Natural killer cell treated with Interleukin-12 subunit alpha and Interleukin-12 subunit beta and Interleukin-15 and Interleukin-18, amount 100 ng/mL, for 72 hours (primary cell): ENCODE data around the gene TPST1. TPM values are rescaled to one million over a fixed set of nuclear protein-coding genes. Genes with fewer than 3 reads are reported as not detected.

Experiments
- ATAC-seq, 2 donors: fragments of 150-1000 bp; cut with Tn5 transposase in 1 of 2; sonication (Bioruptor Pico), chemical (Tn5 transposase) in 1 of 2; 2 replicates each; pipeline ENCODE4 v1.10.0; 2021
- DNase-seq: peaks from one replicate; pipeline ENCODE4 v3.0.0; 2022; ENCODE audit warnings: low spot score
- H3K27ac Mint-ChIP-seq, 2 donors: 1 replicate in 1 of 2; 2 replicates in 1 of 2; pipeline ENCODE4 v1.8.0; 2022; ENCODE audit warnings: mixed read lengths in 2 of 2, mild to moderate bottlenecking in 1 of 2, moderate library complexity in 1 of 2
- H3K27me3 Mint-ChIP-seq, 2 donors: 1 replicate in 1 of 2; 2 replicates in 1 of 2; pipeline ENCODE4 v1.8.0; 2022; ENCODE audit warnings: mixed read lengths in 2 of 2
- H3K36me3 Mint-ChIP-seq: one replicate; pipeline ENCODE4 v1.8.0; 2022; ENCODE audit warnings: mixed read lengths
- H3K4me1 Mint-ChIP-seq, 2 donors: 1 replicate in 1 of 2; 2 replicates in 1 of 2; pipeline ENCODE4 v1.8.0; 2022; ENCODE audit warnings: low read depth in 2 of 2, mixed read lengths in 2 of 2, mild to moderate bottlenecking in 1 of 2
- H3K4me3 Mint-ChIP-seq: one replicate; pipeline ENCODE4 v1.8.0; 2022; ENCODE audit warnings: mixed read lengths
- H3K9me3 Mint-ChIP-seq: 2 replicates; pipeline ENCODE4 v1.8.0; 2022; ENCODE audit warnings: mixed read lengths
- total RNA-seq, 2 donors: library from RNA; stranded (reverse); gene quantifications; one replicate each; pipeline ENCODE4 v1.2.3, GENCODE V29; 2022

Gene TPST1
- total RNA-seq, 2 donors from 2014 or later, result 4.2 to 4.6 TPM

DNA sequence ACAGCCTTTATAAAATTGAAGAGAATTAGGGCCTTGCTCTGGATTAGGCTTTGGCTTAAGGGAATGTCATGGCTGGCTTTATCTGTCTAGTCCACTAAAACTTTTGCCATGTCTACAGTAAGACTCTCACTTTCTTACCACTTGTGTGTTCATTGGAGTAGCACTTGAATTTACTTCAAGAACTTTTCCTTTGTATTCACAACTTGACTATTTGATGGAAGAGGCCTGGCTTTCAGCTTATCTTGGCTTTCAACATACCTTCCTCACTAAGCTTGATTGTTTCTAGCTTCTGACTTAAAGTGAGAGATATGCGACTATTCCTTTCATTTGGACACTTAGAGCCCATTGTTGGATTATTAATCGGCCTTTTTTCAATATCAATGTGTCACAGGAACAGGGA lies 96.1 kb downstream of the TPST1 start:
- Mint-ChIP-seq H3K27ac (no peak overlapping the region), H3K27me3 (no peaks in the 10 kb centered on the region), H3K4me1 (peaks cover 6 to 14% of the 10 kb centered on the region in 2 donors), H3K4me3 (no peak overlapping the region), H3K9me3 (peaks cover 6% of the 10 kb centered on the region), H3K36me3 (peaks cover 12% of the 10 kb centered on the region)
- DNase-seq, result no peak
- ATAC-seq, result no peak

DNA sequence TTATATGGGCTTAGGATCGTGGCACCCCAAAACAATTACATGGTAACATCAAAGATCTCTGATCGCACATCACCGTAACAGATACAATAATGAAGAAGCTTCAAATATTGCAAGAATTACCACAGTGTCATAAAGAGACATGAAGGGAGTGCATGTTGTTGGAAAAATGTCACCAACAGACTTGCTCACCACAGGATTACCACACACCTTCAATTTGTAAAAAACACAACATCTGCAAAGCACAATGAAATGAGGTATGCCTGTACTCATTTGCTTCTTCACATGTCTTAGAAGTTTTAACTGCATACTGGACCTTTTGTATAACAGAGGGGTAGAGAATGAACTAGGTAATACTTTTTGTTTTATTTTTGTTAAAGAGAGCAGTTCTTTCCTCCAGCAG lies 96.6 kb downstream of the TPST1 start:
- no peak for ATAC-seq
- DNase-seq, result no peak
- Mint-ChIP-seq H3K27me3 (no peaks in the 10 kb centered on the region), H3K36me3 (peaks cover 12% of the 10 kb centered on the region), H3K4me3 (no peak overlapping the region), H3K9me3 (peaks cover 6% of the 10 kb centered on the region), H3K27ac (no peak overlapping the region), H3K4me1 (peaks cover 3 to 10% of the 10 kb centered on the region in 2 donors)

DNA sequence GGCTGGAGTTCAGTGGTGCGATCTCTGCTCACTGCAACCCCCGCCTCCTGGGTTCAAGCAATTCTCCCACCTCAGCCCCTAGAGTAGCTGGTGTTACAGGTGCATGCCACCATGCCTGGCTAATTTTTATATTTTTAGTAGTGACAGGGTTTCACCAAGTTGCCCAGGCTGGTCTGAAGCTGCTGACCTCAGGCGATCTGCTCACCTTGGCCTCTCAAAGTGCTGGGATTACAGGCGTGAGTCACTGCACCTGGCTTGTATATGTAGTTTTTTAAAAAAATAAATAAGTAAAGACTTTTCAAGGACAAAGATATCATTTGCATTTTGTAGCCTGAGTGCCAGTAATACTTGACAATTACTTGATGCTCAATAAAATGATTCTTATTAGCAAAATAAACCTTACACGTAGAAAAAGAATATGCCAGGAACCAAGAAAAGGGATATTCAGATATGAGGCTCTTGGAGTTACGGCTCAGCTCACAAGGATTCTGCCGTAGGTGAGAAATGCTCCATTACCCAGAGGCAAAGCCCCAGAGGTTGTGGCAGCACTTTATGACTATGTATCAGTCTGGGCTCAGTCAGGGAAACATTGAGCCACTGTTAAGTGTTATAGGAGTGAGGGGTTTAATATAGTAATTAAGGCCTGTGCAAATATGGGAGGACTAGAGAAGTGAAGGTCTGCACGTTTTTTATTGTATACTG lies 98.5 kb downstream of the TPST1 start:
- Mint-ChIP-seq H3K27me3 (no peaks in the 10 kb centered on the region), H3K36me3 (peaks cover 8% of the 10 kb centered on the region), H3K9me3 (peaks cover 6% of the 10 kb centered on the region), H3K4me1 (peaks cover 0 to 5% of the 10 kb centered on the region in 2 donors), H3K27ac (no peak overlapping the region), H3K4me3 (no peak overlapping the region)
- ATAC-seq (no peak), DNase-seq (no peak)

DNA sequence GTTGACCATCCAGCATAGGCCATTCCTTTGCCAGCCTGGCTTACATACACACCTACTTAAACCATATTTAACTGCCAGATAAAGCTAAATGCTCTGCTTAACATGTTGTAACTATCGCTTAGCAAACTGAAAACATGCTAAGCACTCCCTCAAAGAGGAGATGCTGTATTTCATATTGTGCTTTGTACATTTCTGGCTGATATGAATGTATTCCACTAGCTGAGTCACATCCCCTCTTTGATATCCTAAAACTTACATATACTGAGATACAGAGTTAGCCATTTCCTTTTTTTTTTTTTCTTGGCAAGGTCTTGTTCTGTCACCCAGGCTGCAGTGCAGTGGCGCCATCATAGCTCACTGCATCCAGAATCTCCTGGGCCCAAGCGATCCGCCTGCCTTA lies 99.4 kb downstream of the TPST1 start:
- Mint-ChIP-seq H3K27me3 (no peaks in the 10 kb centered on the region), H3K4me3 (no peak overlapping the region), H3K27ac (no peak overlapping the region), H3K4me1 (peaks cover 0 to 5% of the 10 kb centered on the region in 2 donors), H3K9me3 (peaks cover 4% of the 10 kb centered on the region), H3K36me3 (peaks cover 2% of the 10 kb centered on the region)
- ATAC-seq (peak in 1 of 2 donors; percentile 20), DNase-seq (no peak)

DNA sequence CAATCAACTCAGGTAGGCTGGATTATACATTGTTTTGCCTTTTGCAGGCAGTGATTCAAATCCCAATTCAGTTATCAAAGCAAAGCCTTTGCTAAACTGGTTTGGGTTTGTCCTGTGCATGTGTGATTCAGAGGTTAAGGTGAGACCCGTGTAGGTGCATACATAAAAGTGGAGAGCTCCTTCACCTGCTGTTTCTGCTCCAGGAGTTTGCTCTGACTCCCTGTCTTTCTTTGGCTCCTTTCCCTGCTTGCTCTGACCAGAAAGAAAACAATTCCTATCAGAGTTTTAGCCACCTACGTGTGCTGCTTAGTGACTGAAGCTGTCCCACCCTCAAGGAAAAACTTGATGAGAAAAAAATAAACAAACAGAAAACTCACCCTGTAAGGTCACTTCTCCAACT lies 101.1 kb downstream of the TPST1 start:
- no peaks in the 10 kb centered on the region for H3K36me3 Mint-ChIP-seq
- no peaks in the 10 kb centered on the region for H3K27me3 Mint-ChIP-seq
- no peak for ATAC-seq
- no peak overlapping the region for H3K4me3 Mint-ChIP-seq
- H3K9me3 Mint-ChIP-seq, result no peaks in the 10 kb centered on the region
- no peak overlapping the region for H3K27ac Mint-ChIP-seq
- peaks cover 0 to 4% of the 10 kb centered on the region in 2 donors for H3K4me1 Mint-ChIP-seq
- no peak for DNase-seq

DNA sequence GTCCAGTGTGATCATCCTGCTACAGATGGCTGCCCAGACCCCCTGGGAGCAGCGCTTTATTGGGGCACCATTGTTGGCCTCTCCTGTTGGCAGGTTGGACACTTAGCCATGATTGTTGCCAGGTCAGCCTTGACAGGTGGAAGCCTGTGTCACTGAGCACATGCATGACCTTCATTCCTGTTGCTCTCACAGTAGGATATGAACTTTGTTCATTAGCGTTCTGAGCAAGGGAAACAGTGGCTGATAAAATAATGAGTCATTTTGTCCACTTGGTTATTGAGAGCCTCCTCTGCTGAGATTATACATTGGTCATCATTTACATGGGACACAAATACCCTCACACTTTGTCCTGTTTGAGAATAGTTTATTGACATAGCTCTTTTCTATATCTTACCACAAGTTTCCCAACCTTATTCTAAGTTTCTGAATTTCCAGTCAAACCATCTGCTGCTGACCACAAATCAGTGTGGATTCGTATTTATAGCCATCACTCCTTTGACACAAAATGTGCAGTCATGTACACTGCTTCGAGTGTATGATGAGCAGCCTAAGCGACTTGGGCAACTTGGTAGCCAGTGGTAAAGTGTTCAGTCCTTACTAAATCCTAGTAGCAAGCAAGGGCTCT lies 102.6 kb downstream of the TPST1 start:
- Mint-ChIP-seq H3K27me3 (peaks cover 3 to 5% of the 10 kb centered on the region in 2 donors), H3K36me3 (no peaks in the 10 kb centered on the region), H3K27ac (no peak overlapping the region), H3K9me3 (no peaks in the 10 kb centered on the region), H3K4me1 (no peaks in the 10 kb centered on the region), H3K4me3 (no peak overlapping the region)
- ATAC-seq (no peak), DNase-seq (no peak)

DNA sequence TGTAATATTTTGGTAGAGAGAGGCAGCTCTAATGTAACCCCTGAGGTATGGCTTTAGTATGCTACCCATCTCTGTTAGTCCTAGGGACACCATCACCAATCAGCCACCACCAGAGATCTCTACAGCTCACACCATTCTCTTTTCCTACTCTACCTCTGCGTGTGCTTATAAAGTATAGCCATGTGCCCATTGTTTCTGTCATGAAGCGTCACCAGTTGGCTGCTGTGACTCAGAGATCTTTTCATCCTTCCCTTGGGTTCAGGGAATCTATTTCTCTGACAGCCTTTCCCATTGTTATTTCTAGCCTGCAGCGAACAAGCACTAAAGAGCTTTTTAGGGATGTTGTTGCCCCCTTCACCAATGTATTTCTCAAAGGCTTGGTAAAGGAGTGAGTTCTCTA lies 103.3 kb downstream of the TPST1 start:
- Mint-ChIP-seq H3K27ac (no peak overlapping the region), H3K36me3 (no peaks in the 10 kb centered on the region), H3K4me3 (no peak overlapping the region), H3K4me1 (no peaks in the 10 kb centered on the region), H3K9me3 (no peaks in the 10 kb centered on the region), H3K27me3 (peaks cover 3 to 7% of the 10 kb centered on the region in 2 donors)
- no peak for DNase-seq
- no peak for ATAC-seq

DNA sequence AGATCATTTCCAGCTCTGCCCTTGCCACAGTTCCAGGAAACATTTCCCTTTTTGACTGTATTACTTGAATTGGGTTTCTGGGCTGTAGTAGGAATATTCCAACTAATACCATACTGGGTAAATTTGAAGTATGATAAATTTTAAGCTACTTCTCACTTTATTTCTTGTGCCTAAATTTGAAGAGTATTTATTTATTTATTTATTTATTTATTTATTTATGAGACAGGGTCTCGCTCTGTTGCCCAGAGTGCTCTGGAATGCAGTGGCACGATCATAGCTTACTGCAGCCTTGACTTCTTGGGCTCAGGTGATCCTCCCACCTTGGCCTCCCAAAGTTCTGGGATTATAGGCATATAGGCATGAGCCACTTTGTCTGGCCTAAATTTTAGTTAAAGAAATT lies 105.5 kb downstream of the TPST1 start:
- peaks cover 7 to 18% of the 10 kb centered on the region in 2 donors for H3K27me3 Mint-ChIP-seq
- no peak for ATAC-seq
- no peak overlapping the region for H3K27ac Mint-ChIP-seq

DNA sequence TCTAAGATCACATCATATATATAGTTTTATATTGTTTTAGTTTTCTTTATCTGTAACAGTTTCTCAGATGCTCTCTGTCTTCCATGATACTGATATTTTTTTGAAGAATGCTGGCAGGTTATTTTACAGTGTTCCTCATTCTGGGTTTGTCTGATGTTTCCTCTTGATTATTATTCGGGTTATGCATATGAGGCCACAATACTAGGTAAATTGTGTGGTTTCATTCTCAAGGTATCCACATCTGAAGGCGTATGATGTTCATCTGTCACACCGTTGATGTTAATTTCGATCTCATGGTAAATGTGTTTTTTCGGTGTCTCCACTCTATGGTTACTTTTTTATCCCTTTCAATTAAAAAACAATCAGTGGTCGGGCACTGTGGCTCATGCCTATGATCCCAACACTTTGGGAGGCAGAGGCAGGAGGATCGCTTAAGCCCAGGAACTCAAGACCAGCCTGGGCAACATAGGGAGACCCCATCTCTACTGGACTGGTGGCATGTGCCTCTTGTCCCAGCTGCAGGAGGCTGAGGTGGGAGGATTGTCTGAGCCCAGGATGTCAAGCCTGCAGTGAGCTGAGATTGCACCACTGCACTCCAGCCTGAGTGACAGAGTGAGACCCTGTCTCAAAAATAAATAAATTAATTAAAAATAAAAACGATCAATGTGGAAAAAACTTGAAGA lies 108.9 kb downstream of the TPST1 start:
- ATAC-seq, result no peak

More for the DNA sequence above, 105.5 kb downstream of the TPST1 start:
- Mint-ChIP-seq H3K4me1 (peaks cover 0 to 2% of the 10 kb centered on the region in 2 donors), H3K4me3 (no peak overlapping the region), H3K36me3 (no peaks in the 10 kb centered on the region), H3K9me3 (no peaks in the 10 kb centered on the region)
- no peak for DNase-seq

DNA sequence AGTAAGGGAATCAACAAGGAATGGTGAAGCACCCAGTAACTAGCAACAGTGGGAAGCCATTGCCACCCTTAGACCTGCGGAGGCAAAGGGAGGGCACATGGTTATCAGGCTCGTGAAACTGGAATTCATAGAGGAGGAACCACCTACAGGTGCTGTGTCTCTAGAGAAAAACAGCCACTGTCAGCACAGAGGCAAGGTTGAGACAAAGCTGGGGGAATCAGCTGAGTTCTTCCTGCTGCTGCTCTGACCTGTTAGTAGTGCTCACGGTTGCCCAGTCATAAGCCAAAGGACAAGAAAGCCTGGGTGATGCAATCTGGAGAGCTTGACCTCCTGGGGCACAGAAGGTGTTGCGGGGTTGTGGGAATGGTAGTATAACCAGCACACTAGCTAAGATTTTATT lies 110.1 kb downstream of the TPST1 start:
- Mint-ChIP-seq H3K27ac (no peak overlapping the region), H3K4me3 (no peak overlapping the region), H3K9me3 (no peaks in the 10 kb centered on the region), H3K36me3 (no peaks in the 10 kb centered on the region), H3K4me1 (peaks cover 0 to 2% of the 10 kb centered on the region in 2 donors), H3K27me3 (peaks cover 7 to 18% of the 10 kb centered on the region in 2 donors)
- ATAC-seq (no peak), DNase-seq (no peak)

More for the DNA sequence above, 108.9 kb downstream of the TPST1 start:
- Mint-ChIP-seq H3K4me3 (no peak overlapping the region), H3K27me3 (peaks cover 7 to 18% of the 10 kb centered on the region in 2 donors), H3K27ac (no peak overlapping the region), H3K36me3 (no peaks in the 10 kb centered on the region), H3K9me3 (no peaks in the 10 kb centered on the region), H3K4me1 (peaks cover 0 to 2% of the 10 kb centered on the region in 2 donors)
- no peak for DNase-seq

DNA sequence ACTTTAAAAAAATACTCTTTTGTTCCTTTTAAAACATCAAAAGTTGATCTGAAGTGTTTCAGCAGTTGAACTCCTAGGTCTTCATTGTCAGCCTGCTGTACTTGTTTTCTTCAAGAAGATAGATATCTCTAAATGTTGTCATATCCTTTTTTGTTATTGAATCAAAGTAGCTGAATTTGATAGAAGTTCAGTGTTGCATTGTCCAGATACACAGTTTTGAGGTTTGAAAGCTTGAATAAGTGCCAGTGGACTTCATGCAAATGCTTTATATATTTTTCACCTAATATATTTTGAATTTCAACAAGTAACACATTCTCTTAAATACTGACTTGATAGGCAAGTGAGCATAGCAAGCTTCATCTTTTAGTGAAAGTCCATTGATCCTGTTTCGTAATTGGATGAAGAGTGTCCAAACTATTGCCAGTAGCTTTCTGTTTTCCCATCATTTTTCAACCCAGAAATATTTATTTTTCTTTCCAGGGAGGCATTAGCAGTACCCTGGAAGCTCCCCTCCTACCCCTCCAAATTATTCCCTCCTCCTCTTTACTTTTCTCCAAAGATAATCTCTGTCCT lies 114.4 kb downstream of the TPST1 start:
- Mint-ChIP-seq H3K4me3 (no peak overlapping the region), H3K4me1 (peaks cover 0 to 2% of the 10 kb centered on the region in 2 donors), H3K36me3 (no peaks in the 10 kb centered on the region), H3K27me3 (peaks cover 0 to 10% of the 10 kb centered on the region in 2 donors), H3K9me3 (peaks cover 3% of the 10 kb centered on the region), H3K27ac (no peak overlapping the region)
- no peak for DNase-seq
- ATAC-seq, result no peak

DNA sequence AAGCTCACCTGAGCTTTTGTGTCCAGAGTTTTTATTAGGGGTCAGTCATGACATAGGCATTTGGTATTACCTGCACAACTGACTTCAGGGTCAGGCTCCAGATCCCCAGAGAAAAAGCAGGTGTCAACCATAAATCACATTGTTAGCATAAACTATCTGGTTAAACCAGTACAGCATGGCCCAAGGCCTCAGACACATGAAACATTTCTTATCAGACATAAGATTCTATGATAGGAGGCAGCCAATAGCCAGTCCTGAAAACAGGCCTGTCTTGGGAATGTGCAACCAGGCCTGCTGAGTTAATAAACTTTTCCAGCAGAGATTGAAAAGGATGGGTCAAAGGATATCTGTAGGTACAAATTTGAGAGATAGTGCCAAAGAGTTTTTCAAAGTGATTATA lies 116.1 kb downstream of the TPST1 start:
- H3K36me3 Mint-ChIP-seq, result no peaks in the 10 kb centered on the region

DNA sequence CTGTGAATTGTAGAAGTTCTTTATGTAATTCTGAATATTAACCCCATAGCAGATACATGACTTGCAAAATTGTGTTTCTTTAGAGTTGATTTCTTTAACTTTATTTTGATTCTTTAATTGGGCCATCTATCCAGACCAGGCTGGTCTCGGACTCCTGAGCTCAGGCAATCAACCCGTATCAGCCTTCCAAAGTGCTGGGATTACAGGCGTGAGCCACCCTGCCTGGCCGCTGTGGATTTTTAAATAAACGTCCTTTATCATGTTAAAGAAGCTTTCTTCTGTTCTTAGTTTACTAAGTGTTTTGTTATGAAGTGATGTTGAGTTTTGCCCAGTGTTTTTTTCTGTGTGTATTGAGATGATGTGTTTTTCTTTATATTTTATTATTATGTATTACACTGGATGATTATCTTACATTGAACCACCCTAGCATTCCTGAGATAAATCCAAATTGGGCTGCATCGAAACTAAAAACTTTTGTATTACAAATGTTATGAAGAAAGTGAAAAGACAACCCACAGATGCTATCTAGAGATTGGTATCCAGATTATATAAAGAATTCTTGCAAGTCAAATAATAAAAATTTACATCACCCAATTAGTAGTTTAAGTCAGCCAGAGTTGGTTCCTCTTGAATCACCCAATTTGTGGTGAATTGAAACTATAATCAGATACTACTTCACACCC lies 118.1 kb downstream of the TPST1 start:
- DNase-seq (no peak), ATAC-seq (no peak)
- no peaks in the 10 kb centered on the region for H3K4me1 Mint-ChIP-seq
- H3K27me3 Mint-ChIP-seq, result no peaks in the 10 kb centered on the region
- H3K36me3 Mint-ChIP-seq, result no peaks in the 10 kb centered on the region
- H3K4me3 Mint-ChIP-seq, result no peak overlapping the region
- no peak overlapping the region for H3K27ac Mint-ChIP-seq
- H3K9me3 Mint-ChIP-seq, result peaks cover 3% of the 10 kb centered on the region

More for the DNA sequence above, 116.1 kb downstream of the TPST1 start:
- DNase-seq (no peak), ATAC-seq (no peak)
- Mint-ChIP-seq H3K9me3 (peaks cover 3% of the 10 kb centered on the region), H3K4me3 (no peak overlapping the region), H3K4me1 (no peaks in the 10 kb centered on the region), H3K27ac (no peak overlapping the region), H3K27me3 (no peaks in the 10 kb centered on the region)
